HG03045 (cell line): ENCODE results near the gene CARMIL1.

Source experiments
- ATAC-seq: cut with Tn5 transposase; IDR thresholded peaks from one replicate; pipeline ENCODE4 v1.9.1; 2021; ENCODE audit warnings: mild to moderate bottlenecking, moderate library complexity; ENCODE audit not compliant: unreplicated experiment

CARMIL1 gene

DNA sequence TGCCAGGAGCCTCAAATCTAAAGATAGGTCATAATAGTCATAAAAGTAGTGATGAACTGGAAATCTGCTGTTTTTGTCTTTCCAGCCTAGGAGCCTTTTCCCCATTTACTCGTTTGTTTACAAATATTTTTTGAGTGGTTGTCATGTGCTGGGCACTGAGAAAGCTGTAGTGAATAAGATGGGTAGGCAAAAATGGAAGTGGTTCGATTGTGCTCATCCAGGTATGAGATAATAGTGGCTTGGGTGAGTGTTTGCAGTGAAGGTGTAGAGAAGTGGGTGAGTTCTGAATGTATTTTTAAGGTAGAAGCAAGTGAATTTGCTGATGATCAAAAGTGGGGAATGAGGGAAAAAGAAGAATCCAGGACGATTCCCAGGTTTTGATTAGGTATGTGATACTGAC lies 53.0 kb downstream of the CARMIL1 start:
- no peak for ATAC-seq

DNA sequence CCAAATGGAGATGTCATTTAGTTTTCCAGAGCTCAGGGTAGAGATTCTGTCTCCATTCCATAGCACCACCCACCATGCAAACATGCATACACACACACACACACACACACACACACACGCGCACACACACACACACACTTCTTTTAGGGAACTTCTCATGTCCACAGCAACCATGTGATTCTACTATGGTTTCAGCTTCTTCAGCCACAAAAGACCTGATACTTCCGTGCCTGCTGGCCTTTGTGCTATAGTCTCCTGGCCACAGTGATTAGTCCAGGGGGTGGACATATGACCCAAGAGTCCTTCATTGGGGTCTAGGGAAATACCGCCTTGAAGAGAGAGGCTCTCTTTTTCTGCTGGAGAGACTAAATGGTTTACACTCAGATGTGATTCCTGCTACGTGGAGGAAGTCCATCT lies 53.5 kb downstream of the CARMIL1 start:
- ATAC-seq, result no peak

GRCh38 chr6:25333471-25333870 lies 54.3 kb downstream of the CARMIL1 start:
- ATAC-seq, result no peak

DNA sequence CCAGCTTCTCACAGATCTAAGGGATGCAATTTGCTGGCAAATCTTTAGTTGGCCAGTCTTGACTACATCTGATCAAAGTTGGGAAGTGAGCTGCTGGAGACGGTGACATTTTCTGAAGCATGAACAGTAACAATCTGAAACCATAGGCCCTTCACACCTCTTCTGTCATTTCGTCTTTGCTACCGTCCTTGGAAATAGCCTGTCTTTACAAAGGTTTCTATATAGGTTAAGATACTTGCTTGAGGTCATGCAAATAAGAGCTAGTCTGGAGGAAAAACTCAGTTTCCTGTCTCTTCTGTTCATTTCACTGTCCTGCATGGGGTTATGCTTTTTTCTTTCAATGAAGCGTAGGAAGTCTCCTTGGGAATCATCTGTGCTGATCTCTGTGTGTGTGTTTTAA lies 55.6 kb downstream of the CARMIL1 start:
- no peak for ATAC-seq

DNA sequence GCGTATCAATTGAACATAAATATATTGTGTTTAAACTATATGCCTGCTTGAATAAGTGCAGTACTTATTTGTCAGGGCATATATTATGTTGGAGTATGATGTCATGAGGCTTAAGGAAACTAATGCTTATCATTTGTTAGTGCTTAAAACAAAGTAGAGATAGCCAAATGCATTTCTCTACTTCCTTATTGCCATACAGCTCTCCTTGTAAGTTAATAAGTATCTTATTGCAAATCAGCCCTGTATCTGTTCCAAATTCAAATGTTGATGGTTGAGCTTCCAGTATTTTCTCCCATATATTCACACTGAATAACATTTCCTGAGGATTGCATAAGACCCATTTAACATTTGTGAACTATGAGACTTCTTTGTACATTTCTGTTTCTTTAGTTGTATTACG lies 57.8 kb downstream of the CARMIL1 start:
- ATAC-seq, result no peak

DNA sequence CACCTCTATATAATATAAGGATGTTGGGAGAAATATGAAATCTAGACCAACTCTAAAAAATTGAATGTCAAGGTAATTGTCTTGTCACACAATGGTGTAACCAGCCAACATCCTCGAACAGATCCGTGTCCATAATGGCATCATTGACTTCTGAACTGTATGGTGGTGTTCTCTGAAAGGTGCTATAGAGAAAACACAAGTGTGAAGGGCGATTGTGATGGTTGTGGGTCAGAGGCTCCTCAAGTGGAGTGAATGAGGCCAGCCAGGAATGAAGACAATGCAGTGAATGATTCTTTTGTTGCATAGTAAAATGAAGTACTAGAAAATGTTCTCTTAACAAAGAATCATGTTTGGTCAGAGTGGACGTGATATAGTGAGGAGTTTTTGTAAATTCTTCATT lies 58.3 kb downstream of the CARMIL1 start:
- no peak for ATAC-seq

DNA sequence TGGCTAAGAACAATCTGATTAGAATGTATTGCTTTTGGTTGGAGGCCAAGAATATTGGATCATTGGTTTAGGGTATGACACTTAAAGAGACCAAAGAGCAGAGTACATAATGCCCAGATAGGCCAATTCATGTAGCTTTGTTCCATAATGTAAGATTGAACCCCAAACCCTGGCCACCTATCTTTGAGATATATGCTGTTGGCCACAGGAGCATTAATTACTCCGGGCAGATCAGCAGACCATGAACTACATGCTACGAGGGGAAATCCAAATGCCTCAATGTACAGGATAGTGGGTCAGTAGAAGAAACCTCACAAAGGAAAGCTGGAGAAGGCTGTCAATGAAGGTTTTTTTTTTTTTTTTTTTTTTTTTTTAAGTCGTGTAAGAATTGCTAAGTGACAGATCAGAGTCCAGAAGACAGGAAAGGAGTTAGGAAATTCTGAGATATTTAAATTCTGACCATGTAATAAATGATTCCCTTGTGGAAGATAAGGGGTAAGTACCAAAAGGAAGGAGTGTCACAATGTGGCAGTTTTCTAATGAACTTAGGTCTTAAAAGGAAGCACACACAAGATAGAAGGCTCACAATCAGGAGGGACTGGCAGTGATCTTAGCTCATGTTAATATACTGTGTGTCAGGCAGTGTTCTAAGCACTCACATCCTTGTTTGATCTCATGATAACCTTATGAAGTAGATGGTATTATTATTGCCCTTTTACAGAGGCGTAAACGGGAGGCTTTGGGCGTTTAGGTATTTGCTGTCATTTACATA lies 61.4 kb downstream of the CARMIL1 start:
- no peak for ATAC-seq

GRCh38 chr6:25341203-25341552 lies 62.0 kb downstream of the CARMIL1 start:
- no peak for ATAC-seq

GRCh38 chr6:25341923-25342619 lies 62.9 kb downstream of the CARMIL1 start:
- ATAC-seq, result no peak

GRCh38 chr6:25342802-25343201 lies 63.6 kb downstream of the CARMIL1 start:
- ATAC-seq, result no peak

- ATAC-seq, result no peak
Measured at GRCh38 chr6:25343984-25344383, 64.8 kb downstream of the CARMIL1 start.

- no peak for ATAC-seq
Measured at GRCh38 chr6:25344827-25345226, 65.7 kb downstream of the CARMIL1 start.

GRCh38 chr6:25346064-25346463 lies 66.9 kb downstream of the CARMIL1 start:
- no peak for ATAC-seq

GRCh38 chr6:25350573-25350972 lies 71.4 kb downstream of the CARMIL1 start:
- ATAC-seq, result no peak

- no peak for ATAC-seq
Measured at GRCh38 chr6:25351485-25351884, 72.3 kb downstream of the CARMIL1 start.

- ATAC-seq, result no peak
Measured at GRCh38 chr6:25352285-25352684, 73.1 kb downstream of the CARMIL1 start.

- ATAC-seq, result no peak
Measured at GRCh38 chr6:25354078-25354932, 75.1 kb downstream of the CARMIL1 start.

DNA sequence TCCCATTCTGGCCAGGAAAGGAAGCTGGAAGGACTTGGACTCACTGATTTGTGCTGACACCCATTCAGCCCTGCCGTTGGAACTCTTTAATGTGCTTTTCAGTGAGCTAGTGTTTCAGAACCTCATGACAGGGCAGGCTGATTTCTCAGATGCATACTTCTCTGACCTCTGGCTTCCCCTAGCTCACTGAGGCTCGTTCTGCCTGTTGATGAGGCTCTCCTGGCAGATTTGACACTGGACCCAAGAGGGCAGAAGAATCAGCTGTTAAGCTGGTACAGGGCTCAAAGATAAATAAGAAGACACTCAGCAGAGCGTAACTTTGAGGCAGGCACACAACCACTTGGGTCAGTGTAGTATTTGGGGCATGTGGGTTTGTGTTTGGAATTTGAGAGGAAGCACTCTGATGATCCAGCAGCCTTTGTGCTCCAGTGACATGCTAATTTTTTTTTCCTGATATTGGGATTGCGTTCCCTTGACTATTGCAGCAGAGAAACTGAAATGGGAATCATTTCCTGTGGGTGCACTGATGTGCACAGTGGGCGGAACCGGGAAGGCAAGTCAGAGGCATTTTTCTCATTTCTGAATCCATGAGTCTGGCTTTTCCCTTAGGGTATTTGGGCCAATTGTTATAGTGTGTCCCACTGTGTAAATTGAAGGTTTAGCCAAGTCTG lies 80.2 kb downstream of the CARMIL1 start:
- no peak for ATAC-seq

DNA sequence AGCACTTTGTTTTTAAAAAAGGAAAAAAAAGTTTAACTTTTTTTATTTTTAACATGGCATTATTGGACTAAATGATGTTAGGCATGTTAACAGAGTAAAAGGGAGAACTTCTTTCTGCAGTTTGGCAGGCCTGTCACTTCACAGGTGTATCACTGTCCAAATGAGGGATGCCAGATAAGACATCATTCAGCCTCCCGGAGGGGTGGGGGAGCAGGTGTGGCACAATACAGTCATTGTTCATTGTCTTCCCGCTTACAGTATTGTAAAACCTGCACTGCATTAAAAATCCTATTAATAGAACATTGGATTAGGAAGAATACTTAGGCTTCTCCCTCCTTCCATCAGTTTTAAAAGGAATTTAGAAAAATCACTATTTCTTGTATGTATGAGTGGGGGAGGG lies 80.7 kb downstream of the CARMIL1 start:
- ATAC-seq, result no peak

- no peak for ATAC-seq
Measured at GRCh38 chr6:25360621-25361020, 81.4 kb downstream of the CARMIL1 start.

- no peak for ATAC-seq
Measured at GRCh38 chr6:25363427-25363826, 84.3 kb downstream of the CARMIL1 start.
